H1 (cell line): ENCODE measurements around the gene PI4KA. TPM values are rescaled to one million over a fixed set of nuclear protein-coding genes. Genes with fewer than 3 reads are reported as not detected.
A peak's percentile ranks its signal among the peaks of the same experiment; 100 is the strongest.

Experiments
- CTCF ChIA-PET: fragments of 300-600 bp; sonication (Branson Sonifier 250); formaldehyde crosslinking; loops from one replicate; lab custom pipeline; 2021; ENCODE audit not compliant: partially characterized antibody; lab: Charles Lee
- POLR2A ChIA-PET: fragments of 300-600 bp; sonication (Branson Sonifier 250); formaldehyde crosslinking; loops from one replicate; lab custom pipeline; 2021; ENCODE audit warnings: inconsistent platforms; ENCODE audit not compliant: partially characterized antibody; lab: Charles Lee
- DNase-seq, 2 experiments: peaks; one replicate each; pipeline versions ENCODE4 v3.0.0 to v3.0.0-alpha.2; 2010 to 2022; ENCODE audit warnings: low spot score in 2 of 2, low read depth in 1 of 2, mixed read lengths in 1 of 2
- FAIRE-seq: peaks from 2 replicates; lab custom pipeline; 2011; peaks lifted over from hg19 to GRCh38; lab: Jason Lieb, UNC
- H2AFZ ChIP-seq: 2 replicates; pipeline ENCODE4 v1.8.1; 2012; ENCODE audit warnings: low read length, inconsistent platforms
- H2AK5ac ChIP-seq: 2 replicates; pipeline ENCODE4 v1.6.1; 2013; ENCODE audit warnings: low read depth, low read length
- H2BK120ac ChIP-seq: replicated peaks from 2 replicates; pipeline ENCODE3; 2013; ENCODE audit warnings: low read depth, low read length, inconsistent platforms
- H2BK12ac ChIP-seq: 2 replicates; pipeline ENCODE4 v1.6.1; 2013; ENCODE audit warnings: low read depth, low read length
- H2BK15ac ChIP-seq: 2 replicates; pipeline ENCODE4 v1.6.1; 2013; ENCODE audit warnings: low read length
- H2BK20ac ChIP-seq: 2 replicates; pipeline ENCODE4 v1.6.1; 2013; ENCODE audit warnings: low read length
- H2BK5ac ChIP-seq: 2 replicates; pipeline ENCODE4 v1.6.1; 2013; ENCODE audit warnings: low read depth, low read length
- H3K14ac ChIP-seq: 2 replicates; pipeline ENCODE4 v1.6.1; 2013; ENCODE audit warnings: inconsistent platforms; ENCODE audit not compliant: insufficient read length
- H3K18ac ChIP-seq: 2 replicates; pipeline ENCODE4 v1.6.1; 2013; ENCODE audit warnings: low read length; ENCODE audit errors: extremely low read depth
- H3K23ac ChIP-seq: 2 replicates; pipeline ENCODE4 v1.6.1; 2013; ENCODE audit warnings: inconsistent platforms; ENCODE audit not compliant: insufficient read length
- H3K23me2 ChIP-seq: 2 replicates; pipeline ENCODE4 v1.6.1; 2013; ENCODE audit warnings: low read depth, low read length
- H3K27ac ChIP-seq: 2 replicates; pipeline ENCODE4 v1.6.1; 2011; ENCODE audit warnings: low read depth, low read length, inconsistent platforms
- H3K27me3 ChIP-seq, 4 experiments: replicated peaks in 1 of 4; 1 replicate in 1 of 4; 2 replicates in 3 of 4; pipeline versions ENCODE4 v1.6.1 to v1.8.1; 2011 to 2013; ENCODE audit warnings: low read length in 3 of 4, mild to moderate bottlenecking in 3 of 4, inconsistent platforms in 2 of 4, mixed read lengths in 2 of 4, moderate library complexity in 1 of 4; ENCODE audit not compliant: control insufficient read depth in 3 of 4, insufficient read depth in 3 of 4; ENCODE audit errors: extremely low read depth in 1 of 4
- H3K36me3 ChIP-seq, 4 experiments: 2 replicates each; pipeline versions ENCODE4 v1.6.1 to v1.8.1; 2011 to 2013; ENCODE audit warnings: mild to moderate bottlenecking in 4 of 4, low read length in 3 of 4, moderate library complexity in 2 of 4, control low read depth in 1 of 4, inconsistent platforms in 1 of 4; ENCODE audit not compliant: insufficient read depth in 4 of 4, control insufficient read depth in 2 of 4
- H3K4ac ChIP-seq: replicated peaks from 2 replicates; pipeline ENCODE3; 2013; ENCODE audit warnings: low read length, low read depth, mixed read lengths, inconsistent platforms; ENCODE audit not compliant: insufficient read length
- H3K4me1 ChIP-seq, 4 experiments: replicated peaks in 1 of 4; 1 replicate in 1 of 4; 2 replicates in 3 of 4; pipeline versions ENCODE4 v1.6.1 to v1.8.1; 2011 to 2013; ENCODE audit warnings: low read length in 3 of 4, inconsistent platforms in 2 of 4, mixed read lengths in 1 of 4; ENCODE audit not compliant: insufficient read depth in 4 of 4, control insufficient read depth in 3 of 4
- H3K4me2 ChIP-seq, 2 experiments: 2 replicates each; pipeline versions ENCODE4 v1.6.1 to v1.8.1; 2011 to 2013; ENCODE audit warnings: low read depth in 2 of 2, low read length in 2 of 2, control low read depth in 1 of 2, inconsistent platforms in 1 of 2, mild to moderate bottlenecking in 1 of 2; ENCODE audit not compliant: insufficient read depth in 1 of 2
- H3K4me3 ChIP-seq, 4 experiments: fragments of 200-600, 300-600 bp in 1 of 4; sonication (generic), shearing (Covaris generic), sonication (Bioruptor Twin) in 1 of 4; 2 replicates each; pipeline versions ENCODE4 v1.5.1 to v1.8.1; 2011 to 2016; ENCODE audit warnings: low read length in 4 of 4, low read depth in 3 of 4, control low read depth in 2 of 4, inconsistent platforms in 2 of 4, mild to moderate bottlenecking in 2 of 4, mixed read lengths in 1 of 4, moderate library complexity in 1 of 4; ENCODE audit not compliant: insufficient read depth in 2 of 4; ENCODE audit errors: extremely low read depth in 1 of 4
- H3K56ac ChIP-seq: replicated peaks from 2 replicates; pipeline ENCODE3; 2013; ENCODE audit warnings: low read depth, mild to moderate bottlenecking, mixed read lengths, low read length, inconsistent platforms; ENCODE audit not compliant: insufficient read length
- H3K79me1 ChIP-seq: 2 replicates; pipeline ENCODE4 v1.6.1; 2013; ENCODE audit warnings: low read depth, low read length, control low read depth
- H3K79me2 ChIP-seq, 2 experiments: 2 replicates each; pipeline versions ENCODE4 v1.6.1 to v1.8.1; 2012 to 2013; ENCODE audit warnings: low read length in 2 of 2, mild to moderate bottlenecking in 2 of 2, inconsistent platforms in 1 of 2; ENCODE audit not compliant: insufficient read depth in 2 of 2, control insufficient read depth in 1 of 2
- H3K9ac ChIP-seq, 4 experiments: replicated peaks in 1 of 4; 1 replicate in 1 of 4; 2 replicates in 3 of 4; pipeline versions ENCODE4 v1.6.1 to v1.8.1; 2011 to 2013; ENCODE audit warnings: low read depth in 3 of 4, low read length in 3 of 4, control low read depth in 2 of 4, mild to moderate bottlenecking in 2 of 4, moderate library complexity in 2 of 4, inconsistent platforms in 1 of 4; ENCODE audit errors: extremely low read depth in 1 of 4
- H3K9me3 ChIP-seq, 2 experiments: 2 replicates each; pipeline versions ENCODE4 v1.6.1 to v1.8.1; 2012 to 2013; ENCODE audit warnings: mild to moderate bottlenecking in 2 of 2, moderate library complexity in 2 of 2, control low read depth in 1 of 2, inconsistent platforms in 1 of 2, low read depth in 1 of 2, low read length in 1 of 2, mixed read lengths in 1 of 2; ENCODE audit not compliant: insufficient read depth in 2 of 2
- H4K20me1 ChIP-seq, 2 experiments: replicated peaks in 1 of 2; 2 replicates each; pipeline versions ENCODE3 to v1.8.1; 2011 to 2013; ENCODE audit warnings: inconsistent platforms in 2 of 2, low read length in 2 of 2, mild to moderate bottlenecking in 1 of 2; ENCODE audit not compliant: insufficient read depth in 2 of 2, control insufficient read depth in 1 of 2
- H4K5ac ChIP-seq: 2 replicates; pipeline ENCODE4 v1.6.1; 2013; ENCODE audit warnings: low read length, low read depth, mixed read lengths, inconsistent platforms; ENCODE audit not compliant: insufficient read length
- H4K8ac ChIP-seq: 2 replicates; pipeline ENCODE4 v1.8.0; 2013; ENCODE audit warnings: mild to moderate bottlenecking, moderate library complexity, low read length, inconsistent platforms; ENCODE audit not compliant: insufficient read depth; ENCODE audit errors: extremely low read depth
- H4K91ac ChIP-seq: replicated peaks from 2 replicates; pipeline ENCODE3; 2013; ENCODE audit warnings: low read length, mixed read lengths, inconsistent platforms; ENCODE audit not compliant: insufficient read length
- CBX8 ChIP-seq: fragments of 300-800, 300-1000 bp; sonication (generic); IDR thresholded peaks from 2 replicates; pipeline ENCODE4 v1.7.1; 2016; ENCODE audit warnings: low read depth, low read length, borderline replicate concordance
- NANOG ChIP-seq: IDR thresholded peaks from 2 replicates; pipeline ENCODE4 v1.6.1; 2011; ENCODE audit warnings: low read length, low read depth, mild to moderate bottlenecking, inconsistent platforms; ENCODE audit not compliant: insufficient read depth, poor library complexity, severe bottlenecking
- POU5F1 ChIP-seq: IDR thresholded peaks from 2 replicates; pipeline ENCODE4 v1.6.1; 2011; ENCODE audit warnings: low read depth, mild to moderate bottlenecking, low read length, moderate library complexity
- RAD21 ChIP-seq, 2 experiments: IDR thresholded peaks in 1 of 2; conservative IDR thresholded peaks in 1 of 2; 2 replicates each; pipeline ENCODE4 v1.6.1; 2011; ENCODE audit warnings: low read depth in 2 of 2, low read length in 2 of 2, improper control_type of control experiment in 1 of 2, inconsistent platforms in 1 of 2, mild to moderate bottlenecking in 1 of 2, moderate library complexity in 1 of 2
- RFX5 ChIP-seq: IDR thresholded peaks from 2 replicates; pipeline ENCODE4 v1.6.1; 2011; ENCODE audit warnings: low read depth, low read length, improper control_type of control experiment, borderline replicate concordance
- RNF2 ChIP-seq: fragments of 200-900, 300-1000 bp; sonication (generic); IDR thresholded peaks from 2 replicates; pipeline ENCODE4 v1.7.1; 2016; ENCODE audit warnings: borderline replicate concordance, low read depth, mild to moderate bottlenecking, antibody characterized with exemption, low read length; ENCODE audit not compliant: poor library complexity, severe bottlenecking; ENCODE audit errors: missing control alignments
- SP1 ChIP-seq: IDR thresholded peaks from 2 replicates; pipeline ENCODE4 v1.6.1; 2011; ENCODE audit warnings: low read depth, low read length
- SP4 ChIP-seq: IDR thresholded peaks from 2 replicates; pipeline ENCODE4 v1.6.1; 2012; ENCODE audit warnings: low read length, inconsistent platforms
- TAF7 ChIP-seq: optimal IDR thresholded peaks from 2 replicates; pipeline ENCODE3; 2011; ENCODE audit warnings: low read depth, mild to moderate bottlenecking, inconsistent platforms, low read length, moderate library complexity, borderline replicate concordance
- WGBS, 2 experiments: shearing (Covaris generic) in 1 of 2; methylation state at CpG; one replicate each; pipeline versions ENCODE4 v1.1.6 to v1.1.7; 2013 to 2015; ENCODE audit warnings: low lambda C conversion rate in 2 of 2, mixed read lengths in 2 of 2, inconsistent platforms in 1 of 2, low coverage in 1 of 2, missing lambda C conversion rate in 1 of 2; ENCODE audit not compliant: insufficient replicate concordance in 2 of 2, insufficient coverage in 1 of 2, insufficient read length in 1 of 2; ENCODE audit errors: extremely low coverage in 1 of 2, missing lambda C conversion rate in 1 of 2; 5-methylcytosine and 5-hydroxymethylcytosine counted together
- polyA plus RNA-seq, 7 experiments: library from polyadenylated mRNA; depleted of rRNA in 3 of 7; stranded (reverse) in 5 of 7; unstranded in 2 of 7; fragments of >200 nt in 5 of 7; fragments of 200-250 nt in 2 of 7; gene quantifications; 1 replicate in 5 of 7; 2 replicates in 1 of 7; 4 replicates in 1 of 7; pipeline versions ENCODE4 v1.2.1 to v1.2.3, GENCODE V29; 2011 to 2013; ENCODE audit warnings: missing spikeins in 2 of 7, mixed read lengths in 2 of 7
- total RNA-seq: library from RNA; stranded (reverse); fragmentation: NEBNext Ultra II Directional; extraction: Animal tissue kit (Norgen Biotek cat#: 25700); gene quantifications from 2 replicates; pipeline ENCODE4 v1.2.1, GENCODE V29; 2021

PI4KA gene
- total and polyA plus RNA-seq, 2 of the 8 experiments (the other 6 are each of a cell fraction or from before 2014, with no cell fraction given): 22.5 to 37.7 TPM

- Histone ChIP-seq H3K23ac (no peak overlapping the region), H3K36me3 (no peaks in the 10 kb centered on the region), H4K8ac (no peak overlapping the region)
- TF ChIP-seq RFX5 (no peak), CBX8 (no peak), NANOG (no peak), TAF7 (no peak), SP1 (no peak), POU5F1 (no peak), RNF2 (no peak), SP4 (no peak), RAD21 (IDR thresholded peaks at IDR 0.05 in 1 of 2, conservative IDR thresholded peaks at IDR 0.05 in 1 of 2; ENCODE audit: low read depth in 2 of 2, low read length in 2 of 2) (no peak)
- TF ChIP-seq, all 59 proteins: peak for 0
- Histone ChIP-seq H4K5ac (no peak overlapping the region), H3K79me1 (peaks cover 3% of the 10 kb centered on the region; the same call in 1 of the 2 replicates), H3K14ac (no peak overlapping the region), H3K23me2 (no peaks in the 10 kb centered on the region), H3K4me1 (peaks cover 1 to 11% (median 6%) of the 10 kb centered on the region in 4 experiments; a peak in 4 of 7 replicates), H3K79me2 (peaks cover 0 to 6% of the 10 kb centered on the region in 2 experiments; a peak in 1 of 4 replicates), H3K27ac (no peak overlapping the region), H4K20me1 (peaks cover 0 to 1% of the 10 kb centered on the region in 2 experiments), H3K9me3 (no peaks in the 10 kb centered on the region), H3K9ac (peak overlapping the region in 1 of 4 experiments; percentile 37; a peak in 1 of 7 replicates), H3K4ac (no peak overlapping the region), H3K4me3 (no peak overlapping the region), H2BK20ac (no peak overlapping the region; the same call in 1 of the 2 replicates), H3K27me3 (no peaks in the 10 kb centered on the region), H3K18ac (no peak overlapping the region), H2BK120ac (peak overlapping the region; percentile 89), H2AK5ac (no peak overlapping the region), H2AFZ (no peak overlapping the region), H3K56ac (no peak overlapping the region), H2BK12ac (no peak overlapping the region), H2BK5ac (no peak overlapping the region), H3K4me2 (peak overlapping the region; percentile 12 to 36; a peak in 3 of 4 replicates), H4K91ac (peak overlapping the region; percentile 40), H2BK15ac (no peak overlapping the region)
- DNase-seq (no peak), FAIRE-seq (no peak)
- CTCF ChIA-PET: interaction anchor here (1.3 kb wide), 1 partner anchor 45 kb away, joined by 3 read pairs; no protein-coding TSS in a partner anchor
- POLR2A ChIA-PET: no interaction called here
- 67% methylated on average over 8 of the region's 8 CpGs; no CpG with 5 or more reads in 1 of the 2 experiments for WGBS, 2 experiments
Observed at GRCh38 chr22:20840646-20841371, 17.8 kb downstream of the PI4KA start.
